LHCN-M2 (cell line): ENCODE measurements around the gene MCAM. TPM values are rescaled to one million over a fixed set of nuclear protein-coding genes. Genes with fewer than 3 reads are reported as not detected.

Source experiments
- DNase-seq: peaks from one replicate; pipeline ENCODE4 v3.0.0-alpha.2; 2012; ENCODE audit warnings: low read depth
- total RNA-seq: library from RNA; depleted of rRNA; stranded (reverse); fragments of >200 nt; gene quantifications from 2 replicates; pipeline ENCODE4 v1.2.3, GENCODE V29; 2014

MCAM gene
- total RNA-seq, 1 experiment from 2014 or later = 11.0 TPM

DNA sequence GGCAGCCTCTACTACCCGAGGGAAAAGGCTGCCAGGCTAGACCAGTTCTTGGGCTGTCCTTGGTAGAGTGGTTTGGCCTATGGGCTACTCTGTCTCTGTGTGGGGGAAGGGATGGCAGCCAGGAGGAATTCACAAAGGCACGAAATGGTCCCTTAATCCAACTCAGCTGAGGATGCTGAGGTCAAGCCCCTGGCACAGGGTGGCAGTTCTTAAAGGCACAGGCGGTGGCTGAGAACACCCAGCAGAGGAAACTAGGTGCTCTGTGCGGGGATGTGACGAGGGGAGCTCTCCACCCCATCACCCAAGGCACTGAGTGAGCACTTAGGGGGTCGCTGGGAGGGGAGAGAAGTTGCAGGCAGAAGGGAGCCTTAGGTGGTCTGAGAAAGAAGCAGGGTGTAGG is 29.7 kb upstream of the MCAM start, which contains the start of gene MFRP:
TSS of gene MFRP (minus strand) at position 101 of the 400 bp plus-strand sequence. CDS start 192 bp downstream, outside the sequence.
- no peak for DNase-seq

GRCh38 chr11:119345685-119346084 is 28.8 kb upstream of the MCAM start:
- no peak for DNase-seq

DNA sequence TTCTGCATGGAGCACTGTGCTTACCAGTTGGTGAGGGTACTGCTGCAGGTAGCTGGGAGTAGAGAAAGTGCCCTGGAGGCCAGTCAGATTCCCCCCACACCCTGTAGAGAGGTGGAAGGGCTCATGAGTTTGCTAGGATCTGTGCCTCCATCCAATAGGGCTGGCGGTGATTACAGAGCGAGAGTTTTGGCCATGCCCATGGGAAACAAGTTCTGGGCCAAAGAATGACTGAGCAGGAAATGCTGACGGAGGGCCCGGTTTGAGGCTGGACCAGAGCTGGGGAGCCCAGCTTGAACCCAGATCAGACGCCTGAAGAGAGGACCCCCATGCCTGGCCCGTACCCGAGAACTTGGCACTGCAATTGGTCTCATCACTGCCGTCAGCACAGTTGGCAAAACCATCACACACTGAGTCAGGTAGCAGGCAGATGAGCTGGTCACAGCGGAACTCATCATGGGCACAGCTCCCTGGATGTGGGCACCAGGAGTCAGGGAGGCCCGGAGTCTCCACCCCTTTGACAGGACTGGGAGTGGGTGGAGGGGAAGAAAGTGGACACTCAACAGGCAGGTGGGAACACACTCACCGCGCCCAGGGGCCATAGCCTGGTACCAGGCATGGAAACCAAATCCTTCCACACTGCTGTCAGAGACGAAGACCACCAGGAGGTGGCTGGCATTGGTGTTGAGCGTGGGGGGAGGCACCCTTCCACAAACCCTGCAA is 27.5 kb upstream of the MCAM start:
- no peak for DNase-seq

GRCh38 chr11:119343726-119344125 is 26.8 kb upstream of the MCAM start:
- DNase-seq = no peak

DNA sequence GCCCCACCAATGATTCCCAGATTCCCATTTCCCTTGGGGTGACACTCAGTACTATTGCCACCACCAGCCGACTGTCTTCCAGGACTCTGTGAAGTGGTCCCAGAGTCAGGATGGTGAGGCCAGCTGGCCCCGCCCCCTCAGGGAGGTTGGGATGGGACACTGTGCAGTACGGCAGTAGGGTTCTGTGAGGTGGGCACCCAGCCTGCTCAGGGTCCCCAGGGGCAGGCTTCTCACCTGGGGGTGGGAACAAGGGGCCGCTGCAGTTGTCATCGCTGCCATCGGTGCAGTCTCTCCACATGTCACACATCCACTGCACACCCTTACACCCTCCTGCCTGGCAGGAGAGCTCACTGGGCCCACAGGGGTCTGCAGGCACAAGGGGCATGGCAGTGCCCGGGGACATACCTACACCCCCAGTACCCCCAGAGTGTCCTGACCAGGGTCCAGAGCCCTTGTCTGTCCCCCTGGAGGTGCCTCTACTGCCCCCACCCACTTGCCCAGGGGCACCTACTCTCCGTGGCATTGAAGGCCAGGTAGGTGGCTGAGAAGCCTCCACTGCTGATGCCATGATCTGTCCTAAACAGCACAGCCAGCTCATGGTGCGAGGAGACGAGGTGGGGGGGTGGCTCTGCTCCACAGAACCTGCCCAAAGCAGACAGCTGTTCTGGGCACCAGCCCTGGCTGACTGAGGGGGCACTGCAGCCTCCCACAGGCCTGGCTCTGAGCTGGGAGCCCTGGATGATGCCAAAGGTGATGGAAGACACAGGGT is 25.6 kb upstream of the MCAM start:
- no peak for DNase-seq

GRCh38 chr11:119342023-119342300 is 25.0 kb upstream of the MCAM start:
- no peak for DNase-seq

DNA sequence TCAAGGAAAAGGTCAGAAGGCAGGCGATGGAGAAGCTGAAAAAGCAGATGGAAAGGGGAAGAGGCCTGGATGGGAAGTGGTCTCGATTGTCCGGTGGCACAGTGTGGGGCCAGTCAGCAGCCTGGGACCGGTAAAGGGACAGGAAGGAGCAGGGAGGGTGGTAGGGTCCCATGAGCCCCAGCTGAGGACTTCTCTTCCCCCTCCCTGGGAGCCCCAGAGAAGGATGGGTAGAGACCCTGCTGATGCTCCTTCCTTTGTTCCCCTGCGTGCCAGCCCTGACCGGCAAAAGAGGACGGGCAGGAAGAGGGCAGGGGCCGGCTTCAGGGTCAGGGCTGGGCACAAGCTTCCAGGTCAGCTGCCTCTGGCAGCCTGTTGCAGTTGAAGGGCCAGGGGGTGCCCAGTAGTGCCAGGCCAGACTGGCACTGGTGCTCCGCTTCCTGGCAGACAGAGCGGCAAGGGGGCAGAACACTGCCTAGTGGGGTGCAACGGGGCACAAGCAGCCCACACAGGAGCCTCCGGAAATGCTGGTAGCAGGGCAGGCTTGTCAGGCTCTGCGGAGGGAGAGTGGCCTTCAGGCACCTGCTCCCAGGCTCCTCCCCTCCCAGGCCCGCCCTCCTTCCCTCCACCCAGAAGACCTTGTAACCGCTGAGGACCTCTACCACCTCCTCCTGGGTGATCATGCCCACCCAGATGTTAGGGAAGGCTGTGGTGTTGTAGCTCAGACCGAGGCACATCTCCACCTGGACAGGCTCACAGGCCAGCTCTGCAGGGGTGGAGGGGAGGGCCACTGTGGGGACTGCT is 24.5 kb upstream of the MCAM start:
- no peak for DNase-seq

- peak; percentile 64 for DNase-seq
Measured at GRCh38 chr11:119340335-119341221, 23.6 kb upstream of the MCAM start, which contains the start of gene C1QTNF5. Gene C1QTNF5, minus strand, starts transcription at chr11:119340883. Its CDS starts 486 bp downstream, at chr11:119340397.

GRCh38 chr11:119339589-119340334 is 22.8 kb upstream of the MCAM start:
- DNase-seq = peak; percentile 52

DNA sequence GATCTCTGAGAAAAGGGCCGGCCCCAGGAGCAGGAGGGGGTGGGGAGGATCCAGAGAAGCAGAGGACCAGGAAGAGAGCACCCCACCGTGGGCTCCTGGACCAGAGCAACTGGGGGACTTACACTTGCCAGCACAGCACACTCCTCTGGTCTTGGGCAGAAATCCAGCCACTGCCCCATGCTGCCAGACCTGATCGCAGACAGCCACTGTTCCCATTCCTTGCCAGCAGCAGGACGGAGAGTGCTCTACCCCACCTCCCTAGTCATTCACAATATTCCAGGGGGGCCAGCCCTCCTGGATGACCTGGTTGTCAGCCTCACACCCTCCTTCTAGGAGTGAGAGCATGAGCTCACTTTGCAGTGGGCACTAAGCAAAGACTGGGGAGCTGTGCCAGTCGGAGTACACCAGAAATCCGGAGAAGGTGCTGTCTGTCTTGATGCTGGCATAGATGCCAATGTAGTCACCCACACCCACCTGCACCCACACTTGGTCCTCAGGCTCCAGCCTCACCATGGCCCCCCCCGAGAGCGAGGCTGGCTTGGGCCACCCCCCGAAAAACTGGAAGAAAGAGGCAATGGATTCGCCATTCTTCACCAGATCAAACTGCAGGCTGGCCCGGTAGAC is 22.1 kb upstream of the MCAM start:
- DNase-seq = no peak

GRCh38 chr11:119338318-119338890 is 21.5 kb upstream of the MCAM start:
- DNase-seq = peak; percentile 77

DNA sequence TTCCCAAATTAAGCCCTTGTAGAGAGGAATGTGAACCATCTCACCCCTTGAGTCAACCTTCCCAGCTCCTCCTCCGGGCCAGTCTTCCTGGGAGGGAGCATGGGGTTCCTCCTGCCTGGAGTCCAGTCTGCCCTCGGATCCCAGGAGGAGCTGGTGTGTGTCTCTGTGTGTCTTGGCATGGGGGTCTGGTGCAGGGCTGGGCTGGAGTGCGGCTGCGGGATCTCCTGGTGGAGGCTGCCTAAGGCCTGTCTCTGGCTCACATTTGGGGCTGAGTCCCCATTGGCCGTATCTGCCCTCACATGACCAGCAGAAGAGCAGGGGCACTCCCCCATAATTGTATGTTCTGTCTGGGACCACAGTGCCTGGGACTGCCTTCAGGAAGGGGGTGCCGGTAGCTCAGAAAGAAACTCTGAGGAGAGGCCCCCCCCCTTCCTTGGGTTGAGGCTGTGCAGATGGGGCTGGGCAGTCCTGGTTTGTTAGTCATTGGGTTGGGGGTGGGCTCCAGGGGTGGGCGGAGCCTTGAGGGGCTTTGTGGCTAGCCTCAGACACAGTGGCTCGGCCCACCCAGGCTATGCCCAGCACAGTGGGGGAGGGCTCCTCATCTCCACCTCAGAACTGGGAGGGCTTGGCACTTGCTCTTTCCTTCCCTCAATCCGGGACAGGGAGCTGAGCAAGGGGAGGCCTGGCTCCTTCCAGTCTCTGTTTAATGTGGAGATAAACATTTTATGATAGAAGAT is 20.8 kb upstream of the MCAM start:
- peak; percentile 62 for DNase-seq

DNA sequence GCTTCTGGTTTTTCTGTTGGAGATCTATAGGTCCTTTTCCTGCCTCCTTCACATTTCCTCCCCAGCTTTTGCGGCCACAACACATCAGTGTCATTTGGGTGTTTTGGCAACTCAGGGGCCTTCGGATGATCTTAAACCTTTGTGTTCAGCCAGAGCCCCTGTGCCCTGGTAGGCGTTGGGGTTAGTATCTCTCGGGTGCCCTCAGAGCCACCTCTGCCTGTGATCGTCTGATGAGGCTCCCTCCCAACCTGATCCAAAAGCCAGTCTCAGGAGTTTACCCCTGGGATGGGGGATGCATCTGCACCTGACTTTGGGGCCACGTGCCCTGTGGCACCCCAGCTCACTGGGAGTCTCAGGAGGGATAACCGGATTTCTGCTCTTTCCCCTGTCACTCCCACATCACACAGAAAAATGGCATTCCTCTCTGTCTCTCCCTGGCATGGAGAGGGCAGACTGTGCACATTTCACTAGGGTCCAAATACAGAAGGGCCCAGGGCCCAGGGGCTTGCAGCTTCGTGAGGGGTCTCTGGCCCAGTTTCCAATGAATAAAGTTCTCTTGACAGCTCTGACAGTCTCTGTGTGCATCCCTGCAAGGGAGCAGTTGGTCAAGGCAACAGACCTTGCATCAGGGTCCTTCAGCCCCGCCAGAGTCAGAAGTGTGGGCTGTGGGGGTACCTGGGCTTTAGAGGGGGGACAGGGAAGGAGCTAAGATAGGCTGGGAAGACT is 20.0 kb upstream of the MCAM start:
- no peak for DNase-seq

DNA sequence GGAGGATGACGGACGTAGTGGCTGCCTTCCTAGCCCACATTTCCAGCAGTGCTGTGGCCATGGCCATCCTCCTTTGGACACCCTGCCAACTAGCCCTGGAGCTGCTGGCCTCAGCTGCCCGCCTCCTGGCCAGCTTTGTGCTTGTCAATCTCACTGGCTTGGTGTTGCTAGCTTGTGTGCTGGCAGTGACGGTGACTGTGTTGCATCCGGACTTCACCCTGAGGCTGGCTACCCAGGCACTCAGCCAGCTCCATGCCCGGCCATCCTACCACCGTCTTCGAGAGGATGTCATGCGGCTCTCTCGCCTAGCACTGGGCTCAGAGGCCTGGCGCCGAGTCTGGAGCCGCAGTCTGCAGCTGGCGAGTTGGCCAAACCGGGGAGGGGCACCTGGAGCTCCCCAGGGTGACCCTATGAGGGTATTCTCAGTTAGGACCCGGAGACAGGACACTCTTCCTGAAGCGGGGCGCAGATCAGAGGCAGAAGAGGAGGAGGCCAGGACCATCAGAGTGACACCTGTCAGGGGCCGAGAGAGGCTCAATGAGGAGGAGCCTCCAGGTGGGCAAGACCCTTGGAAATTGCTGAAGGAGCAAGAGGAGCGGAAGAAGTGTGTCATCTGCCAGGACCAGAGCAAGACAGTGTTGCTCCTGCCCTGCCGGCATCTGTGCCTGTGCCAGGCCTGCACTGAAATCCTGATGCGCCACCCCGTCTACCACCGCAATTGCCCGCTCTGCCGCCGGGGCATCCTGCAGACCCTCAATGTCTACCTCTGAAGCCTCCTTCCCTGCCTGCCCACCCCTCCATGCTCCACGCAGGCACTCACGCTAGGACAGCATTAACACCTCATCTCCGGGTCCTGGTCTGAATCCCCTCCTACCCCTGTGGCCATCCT is 19.0 kb upstream of the MCAM start:
- DNase-seq = peak; percentile 74

- DNase-seq = no peak
Measured at GRCh38 chr11:119335091-119335654, 18.2 kb upstream of the MCAM start.

- peak; percentile 98 for DNase-seq
Measured at GRCh38 chr11:119334174-119334930, 17.4 kb upstream of the MCAM start, which contains the start of gene RNF26. Gene RNF26, plus strand, starts transcription at chr11:119334527. Its CDS starts 596 bp downstream, at chr11:119335123.
